Neural progenitor cell (in vitro differentiated cells): ENCODE results near the gene EDN3. TPM values are rescaled to one million over a fixed set of nuclear protein-coding genes. Genes with fewer than 3 reads are reported as not detected.

Source experiments
- DNase-seq: peaks from one replicate; pipeline ENCODE4 v3.0.0-alpha.2; 2016; ENCODE audit warnings: low spot score
- H2AFZ ChIP-seq: fragments of 200-600 bp; sonication (generic); replicated peaks from 2 replicates; pipeline ENCODE4 v1.6.1; 2016; ENCODE audit warnings: antibody characterized with exemption
- H3F3A ChIP-seq: fragments of 200-600 bp; sonication (generic); 2 replicates; pipeline ENCODE4 v1.6.1; 2016; ENCODE audit warnings: antibody characterized with exemption, low read depth
- H3K27ac ChIP-seq: fragments of 200-600 bp; sonication (generic); 2 replicates; pipeline ENCODE4 v1.5.1; 2016; ENCODE audit warnings: mild to moderate bottlenecking
- H3K27me3 ChIP-seq: fragments of 200-600 bp; sonication (generic); 2 replicates; pipeline ENCODE4 v1.6.1; 2016; ENCODE audit warnings: mild to moderate bottlenecking, moderate library complexity
- H3K36me3 ChIP-seq: fragments of 200-600 bp; sonication (generic); 2 replicates; pipeline ENCODE4 v1.5.1; 2016
- H3K4me1 ChIP-seq: fragments of 200-600 bp; sonication (generic); 2 replicates; pipeline ENCODE4 v1.6.1; 2016; ENCODE audit warnings: mixed run types
- H3K4me2 ChIP-seq: fragments of 200-600 bp; sonication (generic); 2 replicates; pipeline ENCODE4 v1.6.1; 2016
- H3K4me3 ChIP-seq: fragments of 200-600 bp; sonication (generic); 2 replicates; pipeline ENCODE4 v1.5.1; 2016
- H3K79me2 ChIP-seq: fragments of 200-600 bp; sonication (generic); 2 replicates; pipeline ENCODE4 v1.6.1; 2016; ENCODE audit warnings: low read depth
- H3K9ac ChIP-seq: fragments of 200-600 bp; sonication (generic); 2 replicates; pipeline ENCODE4 v1.6.1; 2016
- H3K9me3 ChIP-seq: fragments of 200-600 bp; sonication (generic); 2 replicates; pipeline ENCODE4 v1.5.1; 2016; ENCODE audit warnings: low read depth
- H4K20me1 ChIP-seq: fragments of 200-600 bp; sonication (generic); 2 replicates; pipeline ENCODE4 v1.6.1; 2016; ENCODE audit warnings: low read depth
- H3K27ac Mint-ChIP-seq: 3 replicates; pipeline ENCODE4 v1.8.0; 2021; ENCODE audit warnings: mixed read lengths
- H3K27me3 Mint-ChIP-seq: 2 replicates; pipeline ENCODE4 v1.8.0; 2022; ENCODE audit warnings: low read depth, mild to moderate bottlenecking, inconsistent platforms, moderate library complexity, mixed read lengths; ENCODE audit not compliant: insufficient read depth
- H3K36me3 Mint-ChIP-seq: 3 replicates; pipeline ENCODE4 v1.8.0; 2021; ENCODE audit warnings: mixed read lengths
- H3K4me1 Mint-ChIP-seq: 3 replicates; pipeline ENCODE4 v1.8.0; 2021; ENCODE audit warnings: mixed read lengths
- H3K4me3 Mint-ChIP-seq: 3 replicates; pipeline ENCODE4 v1.8.0; 2021; ENCODE audit warnings: mild to moderate bottlenecking, moderate library complexity, mixed read lengths
- H3K9me3 Mint-ChIP-seq: 3 replicates; pipeline ENCODE4 v1.8.0; 2020; ENCODE audit warnings: mixed read lengths
- CTCF ChIP-seq: fragments of 200-600 bp; sonication (generic); IDR thresholded peaks from 2 replicates; pipeline ENCODE4 v1.5.1; 2017; ENCODE audit warnings: antibody characterized with exemption, mild to moderate bottlenecking
- EZH2 ChIP-seq: fragments of 200-600 bp; sonication (generic); IDR thresholded peaks from 2 replicates; pipeline ENCODE4 v1.6.1; 2017; ENCODE audit warnings: antibody characterized with exemption, mild to moderate bottlenecking, moderate library complexity
- EZH2phosphoT487 ChIP-seq: fragments of 200-600 bp; sonication (generic); IDR thresholded peaks from 2 replicates; pipeline ENCODE4 v1.6.1; 2017; ENCODE audit warnings: antibody characterized with exemption
- total RNA-seq: library from RNA; depleted of rRNA; stranded (reverse); fragments of >200 nt; gene quantifications from 2 replicates; pipeline ENCODE4 v1.2.3, GENCODE V29; 2015; ENCODE audit warnings: low replicate concordance

Gene EDN3
- total RNA-seq, 1 donor from 2014 or later, result not detected

- no peak overlapping the region for H3K9ac ChIP-seq
- no peaks in the 10 kb centered on the region for H3K79me2 ChIP-seq
- no peak for TF ChIP-seq CTCF
- no peak for TF ChIP-seq EZH2
- TF ChIP-seq EZH2phosphoT487, result no peak
- Mint-ChIP-seq H3K36me3 (no peaks in the 10 kb centered on the region), H3K27me3 (peaks cover 8% of the 10 kb centered on the region), H3K9me3 (peaks cover 2% of the 10 kb centered on the region), H3K4me1 (peaks cover 8% of the 10 kb centered on the region), H3K4me3 (no peak overlapping the region), H3K27ac (no peak overlapping the region)
- H3K4me3 ChIP-seq, result no peak overlapping the region
- DNase-seq, result no peak
- no peaks in the 10 kb centered on the region for H4K20me1 ChIP-seq
- peaks cover 4% of the 10 kb centered on the region for H3K27me3 ChIP-seq
- H2AFZ ChIP-seq, result no peak overlapping the region
- H3K36me3 ChIP-seq, result no peaks in the 10 kb centered on the region
- H3K9me3 ChIP-seq, result no peaks in the 10 kb centered on the region
- peaks cover 9% of the 10 kb centered on the region for H3K4me1 ChIP-seq
- H3K27ac ChIP-seq, result no peak overlapping the region
- no peaks in the 10 kb centered on the region for H3F3A ChIP-seq
- H3K4me2 ChIP-seq, result no peak overlapping the region
Measured at GRCh38 chr20:59255256-59255655, 45.2 kb upstream of the EDN3 start.

- H3K79me2 ChIP-seq, result no peaks in the 10 kb centered on the region
- H3K4me3 Mint-ChIP-seq, result no peak overlapping the region
- H3K4me1 Mint-ChIP-seq, result peaks cover 8% of the 10 kb centered on the region
- H2AFZ ChIP-seq, result peak overlapping the region; percentile 3
- no peaks in the 10 kb centered on the region for H3K9me3 Mint-ChIP-seq
- no peak overlapping the region for H3K4me2 ChIP-seq
- no peak overlapping the region for H3K4me3 ChIP-seq
- no peaks in the 10 kb centered on the region for H3K9me3 ChIP-seq
- no peaks in the 10 kb centered on the region for H3K36me3 ChIP-seq
- H4K20me1 ChIP-seq, result no peaks in the 10 kb centered on the region
- H3K27me3 ChIP-seq, result peaks cover 4% of the 10 kb centered on the region
- no peak for DNase-seq
- no peaks in the 10 kb centered on the region for H3K36me3 Mint-ChIP-seq
- H3K27ac ChIP-seq, result no peak overlapping the region
- peaks cover 4% of the 10 kb centered on the region for H3K27me3 Mint-ChIP-seq
- H3F3A ChIP-seq, result no peaks in the 10 kb centered on the region
- TF ChIP-seq CTCF, result no peak
- no peak for TF ChIP-seq EZH2
- TF ChIP-seq EZH2phosphoT487, result no peak
- no peak overlapping the region for H3K27ac Mint-ChIP-seq
- no peak overlapping the region for H3K9ac ChIP-seq
- peaks cover 9% of the 10 kb centered on the region for H3K4me1 ChIP-seq
Measured at GRCh38 chr20:59258221-59258621, 42.2 kb upstream of the EDN3 start.

GRCh38 chr20:59259946-59260345 lies 40.5 kb upstream of the EDN3 start:
- peaks cover 11% of the 10 kb centered on the region for H3K27me3 ChIP-seq
- no peak overlapping the region for H3K4me2 ChIP-seq
- no peak overlapping the region for H3K27ac ChIP-seq
- H3F3A ChIP-seq, result no peaks in the 10 kb centered on the region
- H3K27me3 Mint-ChIP-seq, result peaks cover 3% of the 10 kb centered on the region
- DNase-seq, result no peak
- TF ChIP-seq EZH2phosphoT487 (no peak), CTCF (no peak), EZH2 (no peak)
- H2AFZ ChIP-seq, result no peak overlapping the region
- no peak overlapping the region for H3K9ac ChIP-seq
- no peaks in the 10 kb centered on the region for H3K79me2 ChIP-seq
- no peak overlapping the region for H3K4me3 ChIP-seq
- H3K9me3 Mint-ChIP-seq, result no peaks in the 10 kb centered on the region
- no peak overlapping the region for H3K27ac Mint-ChIP-seq
- H3K4me1 ChIP-seq, result no peaks in the 10 kb centered on the region
- H3K4me3 Mint-ChIP-seq, result no peak overlapping the region
- no peaks in the 10 kb centered on the region for H3K4me1 Mint-ChIP-seq
- no peaks in the 10 kb centered on the region for H3K36me3 Mint-ChIP-seq
- H3K9me3 ChIP-seq, result no peaks in the 10 kb centered on the region
- H3K36me3 ChIP-seq, result no peaks in the 10 kb centered on the region
- H4K20me1 ChIP-seq, result no peaks in the 10 kb centered on the region
